Ovary (tissue), 9 donors: Measurements from ENCODE around the gene CNNM4. TPM values are rescaled to one million over a fixed set of nuclear protein-coding genes. Genes with fewer than 3 reads are reported as not detected.
"Not testable (repeated sequence)": the region's sequence is repeated elsewhere in the genome, so short reads cannot be mapped to it uniquely, and the experiment has no call there.

Experiments used
- DNase-seq, 5 donors: peaks; one replicate each; pipeline ENCODE4 v3.0.0-alpha.2; 2019 to 2020
- H3K27ac ChIP-seq, 2 donors: fragments of 200-600 bp; one replicate each; pipeline versions ENCODE4 v1.5.1 to v1.8.0; 2019 to 2022
- H3K27me3 ChIP-seq: fragments of 200-600 bp; one replicate; pipeline ENCODE4 v1.8.0; 2022
- H3K36me3 ChIP-seq: fragments of 200-600 bp; sonication (generic); one replicate; pipeline ENCODE4 v1.5.1; 2019
- H3K4me1 ChIP-seq: one replicate; pipeline ENCODE4 v1.8.1; 2013; ENCODE audit warnings: mild to moderate bottlenecking, moderate library complexity; ENCODE audit not compliant: insufficient read depth
- H3K4me3 ChIP-seq: fragments of 200-600 bp; sonication (generic); one replicate; pipeline ENCODE4 v1.5.1; 2017
- H3K9me3 ChIP-seq, 2 donors: fragments of 200-600 bp in 1 of 2; sonication (generic) in 1 of 2; one replicate each; pipeline versions ENCODE4 v1.5.1 to v1.8.1; 2013 to 2019; ENCODE audit warnings: mild to moderate bottlenecking in 1 of 2, moderate library complexity in 1 of 2
- CTCF ChIP-seq, 3 donors: fragments of 450-650 bp in 2 of 3; fragments of 200-600 bp in 1 of 3; IDR thresholded peaks; one replicate each; pipeline versions ENCODE4 v1.5.1 to v1.8.0; 2016 to 2022; ENCODE audit warnings: antibody characterized with exemption in 3 of 3, mild to moderate bottlenecking in 1 of 3
- EP300 ChIP-seq: sonication (generic); formaldehyde crosslinking; IDR thresholded peaks from one replicate; pipeline ENCODE4 v1.6.1; 2017; ENCODE audit warnings: antibody characterized with exemption
- POLR2A ChIP-seq: fragments of 450-650 bp; IDR thresholded peaks from one replicate; pipeline ENCODE4 v1.6.1; 2017; ENCODE audit warnings: antibody characterized with exemption, mild to moderate bottlenecking, moderate library complexity
- WGBS, 3 donors: extraction: QIAGEN DNeasy Blood & Tissue Kit in 1 of 3; methylation state at CpG; one replicate each; pipeline versions ENCODE4 v1.1.5 to v1.1.7; 2013 to 2017; 5-methylcytosine and 5-hydroxymethylcytosine counted together
- intact Hi-C, 4 donors: fragments of 100-400 bp; cut with DNase I; formaldehyde crosslinking; loops; one replicate each; pipeline versions ENCODE4 v1.11.0 to v1.15.1; 2022 to 2023
- polyA plus RNA-seq, 2 donors: library from polyadenylated mRNA; stranded (reverse); fragments of 200-250 nt in 1 of 2; fragments of 350-450 nt in 1 of 2; fragmentation: Illumina TruSeq in 1 of 2; extraction: RNeasy Lipid Tissue Mini Kit (QIAGEN cat#74804) in 1 of 2; gene quantifications; one replicate each; pipeline ENCODE4 v1.2.3, GENCODE V29; 2013 to 2014
- total RNA-seq, 7 donors: library from RNA; depleted of rRNA in 2 of 7; stranded (reverse); fragments of >200 nt in 2 of 7; fragmentation: NEBNext Ultra II Directional in 3 of 7; extraction: Animal tissue kit (Norgen Biotek cat#: 25700) in 3 of 7; gene quantifications; one replicate each; pipeline versions ENCODE4 v1.1.0 to v1.2.4, GENCODE V29; 2016 to 2023
- donor health status: DM: no; HTN: no; CAD: no; lungs with moderate emphysema.
- donor health status: DM: no; HTN: no; CAD: no.
- donor health status: Bipolar disorder and iron deficiency.
- donor health status: DM: yes; HTN: yes; CAD: no.
- donor health status: DM: no; HTN: no; CAD: no.
- donor health status: DM: yes; HTN: yes; CAD: no.

CNNM4 gene
- total and polyA plus RNA-seq, 9 donors: 2.7 to 8.3 (median 7.0) TPM

- Histone ChIP-seq H3K36me3 (no peaks in the 10 kb centered on the region), H3K9me3 (no peaks in the 10 kb centered on the region), H3K27me3 (no peaks in the 10 kb centered on the region), H3K27ac (no peak overlapping the region), H3K4me3 (no peak overlapping the region), H3K4me1 (no peaks in the 10 kb centered on the region)
- intact Hi-C loops: loop anchor here in 1 of 4 donors (5.0 kb wide), 1 partner anchor 270 kb away; no protein-coding TSS in a partner anchor
- 91 to 94% (median 92%) methylated on average over 10 of the region's 10 CpGs for WGBS, 3 donors
- DNase-seq: no peak
- TF ChIP-seq CTCF (IDR thresholded peaks at IDR 0.05): no peak
- TF ChIP-seq EP300: no peak
Measured at GRCh38 chr2:96801786-96802595, 41.3 kb downstream of the CNNM4 start.

- no peaks in the 10 kb centered on the region for H3K9me3 ChIP-seq
- intact Hi-C loops: loop anchor here in 1 of 4 donors (5.0 kb wide), 1 partner anchor 270 kb away; no protein-coding TSS in a partner anchor
- no peaks in the 10 kb centered on the region for H3K4me1 ChIP-seq
- 90 to 93% (median 92%) methylated on average over 7 of the region's 7 CpGs for WGBS, 3 donors
- no peak for DNase-seq
- H3K27me3 ChIP-seq: no peaks in the 10 kb centered on the region
- H3K27ac ChIP-seq: no peak overlapping the region
- H3K36me3 ChIP-seq: no peaks in the 10 kb centered on the region
- TF ChIP-seq POLR2A (no peak), EP300 (no peak), CTCF (IDR thresholded peaks at IDR 0.05) (no peak)
- H3K4me3 ChIP-seq: no peak overlapping the region
Measured at GRCh38 chr2:96802721-96803120, 42.0 kb downstream of the CNNM4 start.

- intact Hi-C loops: loop anchor here in 1 of 4 donors (5.0 kb wide), 1 partner anchor 273 kb away; no protein-coding TSS in a partner anchor
- no peak overlapping the region for H3K4me3 ChIP-seq
- no peak for TF ChIP-seq CTCF (IDR thresholded peaks at IDR 0.05)
- no peak for TF ChIP-seq POLR2A
- no peak for TF ChIP-seq EP300
Measured at GRCh38 chr2:96804986-96805385, 44.3 kb downstream of the CNNM4 start.

GRCh38 chr2:96805946-96806345 is 45.2 kb downstream of the CNNM4 start:
- intact Hi-C loops, H3K4me3 ChIP-seq, H3K27ac ChIP-seq, H3K4me1 ChIP-seq, DNase-seq, H3K9me3 ChIP-seq, H3K27me3 ChIP-seq, H3K36me3 ChIP-seq: not testable (repeated sequence)
- 83 to 90% (median 88%) methylated on average over 11 to 19 of the region's 20 CpGs for WGBS, 3 donors

More at GRCh38 chr2:96804986-96805385, 44.3 kb downstream of the CNNM4 start:
- no peaks in the 10 kb centered on the region for H3K27me3 ChIP-seq
- no peak overlapping the region for H3K27ac ChIP-seq
- no peaks in the 10 kb centered on the region for H3K9me3 ChIP-seq
- no peaks in the 10 kb centered on the region for H3K36me3 ChIP-seq
- no peaks in the 10 kb centered on the region for H3K4me1 ChIP-seq
- no peak for DNase-seq

- no peak for DNase-seq
- Histone ChIP-seq H3K9me3 (no peaks in the 10 kb centered on the region), H3K27me3 (no peaks in the 10 kb centered on the region), H3K36me3 (no peaks in the 10 kb centered on the region), H3K4me1 (no peaks in the 10 kb centered on the region), H3K4me3 (no peak overlapping the region), H3K27ac (no peak overlapping the region)
- intact Hi-C loops: no loop called here
- WGBS, 3 donors: 90 to 92% (median 90%) methylated on average over 23 of the region's 23 CpGs
- TF ChIP-seq POLR2A (no peak), CTCF (IDR thresholded peaks at IDR 0.05) (no peak), EP300 (no peak)
Measured at GRCh38 chr2:96806468-96807126, 45.9 kb downstream of the CNNM4 start.
